Measurements from ENCODE around the gene CIAO3. TPM values are rescaled to one million over a fixed set of nuclear protein-coding genes. Genes with fewer than 3 reads are reported as not detected.

CIAO3 gene
- total and polyA plus RNA-seq, 10 of the 15 experiments (the other 5 are each of a cell fraction or from before 2014, with no cell fraction given), result 1.4 to 37.5 (median 30.8) TPM

DNA sequence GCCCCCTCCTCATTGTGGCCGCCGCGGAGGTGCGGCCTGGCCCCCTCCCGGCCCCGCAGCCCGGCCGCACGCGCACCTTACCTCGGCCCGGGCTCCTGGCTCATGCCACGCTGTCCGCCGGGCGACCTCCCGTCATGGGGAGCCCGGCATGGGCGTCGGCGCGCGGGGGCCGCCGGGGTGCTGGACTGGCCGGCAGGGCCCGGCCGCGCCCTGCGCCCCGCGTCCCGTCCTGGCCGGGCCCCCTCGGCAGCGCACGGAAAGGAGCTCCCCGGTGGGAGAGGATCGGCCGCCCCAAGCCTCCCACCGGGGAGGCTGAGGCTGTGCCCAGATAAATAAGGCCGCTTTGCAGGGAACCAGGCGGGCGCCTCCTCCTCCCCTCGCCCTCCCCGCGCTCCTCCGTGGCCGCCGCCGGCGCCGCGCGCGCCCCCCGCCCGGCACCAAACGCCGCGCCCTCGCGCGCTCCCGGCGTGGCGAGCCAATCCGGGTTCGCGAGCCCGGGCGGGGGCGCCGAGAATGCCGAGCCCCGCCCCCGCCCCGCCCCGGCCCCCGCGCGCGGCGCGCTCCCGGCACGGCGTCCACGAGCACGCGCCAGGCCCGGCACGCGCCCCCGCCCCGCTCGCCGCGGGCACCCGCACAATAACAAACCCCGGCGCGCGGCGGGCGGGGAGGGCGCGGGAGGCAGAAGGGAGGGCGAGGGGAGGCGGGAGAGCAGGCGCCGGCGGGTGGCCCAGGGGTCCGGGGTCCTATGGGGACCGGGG is 35.2 kb downstream of the CIAO3 start, which contains the start of gene FBXL16:
Gene FBXL16 (minus strand): TSS at position 371 of the 758 bp plus-strand sequence. CDS start 8,396 bp downstream, outside the sequence.
- Histone ChIP-seq H4K20me1 (ENCODE audit: control insufficient read depth, insufficient read depth) (no peaks in the 10 kb centered on the region), H3K9ac (ENCODE audit: control insufficient read depth, insufficient read depth, low read length) (no peak within 1 kb of the TSS), H3K79me2 (ENCODE audit: control insufficient read depth, insufficient read depth, low read length) (no peaks in the 10 kb centered on the region), H3K4me3 (no peak within 1 kb of the TSS), H2AFZ (ENCODE audit: control insufficient read depth, low read depth, low read length) (no peak within 1 kb of the TSS), H3K36me3 (ENCODE audit: control insufficient read depth in 2 of 2, insufficient read depth in 2 of 2, low read length in 1 of 2) (no peaks in the 10 kb centered on the region), H3K4me1 (ENCODE audit: control insufficient read depth, insufficient read depth, low read length) (no peaks in the 10 kb centered on the region), H3K27me3 (replicated peaks in 1 of 2; ENCODE audit: control insufficient read depth in 2 of 2, insufficient read depth in 2 of 2, low read length in 1 of 2) (peaks cover 0 to 11% of the 10 kb centered on the region in 2 experiments; a peak in 2 of 4 replicates), H3K27ac (ENCODE audit: control insufficient read depth, insufficient read depth) (no peak within 1 kb of the TSS), H3K4me2 (ENCODE audit: control insufficient read depth, insufficient read depth) (no peak within 1 kb of the TSS), H3K9me3 (replicated peaks; ENCODE audit: control insufficient read depth, insufficient read depth, low read length) (no peaks in the 10 kb centered on the region)
- ATAC-seq, result no peak
- FAIRE-seq, result no peak
- in situ Hi-C loops (cut with MboI) (no loop called here), intact Hi-C loops (cut with micrococcal nuclease; ENCODE audit: unreplicated experiment) (no loop called here)
- TF ChIP-seq ZNF384 (IDR thresholded peaks at IDR 0.05; ENCODE audit: borderline replicate concordance, low read depth, low read length) (no peak), NFIC (IDR thresholded peaks at IDR 0.05; ENCODE audit: low read depth, low read length) (no peak), SUPT20H (IDR thresholded peaks at IDR 0.05; ENCODE audit: borderline replicate concordance, control insufficient read depth, low read depth, low read length) (no peak), YY1 (IDR thresholded peaks at IDR 0.05; ENCODE audit: low read depth, low read length) (no peak), MEF2A (IDR thresholded peaks at IDR 0.05; ENCODE audit: insufficient read depth, low read depth, low read length) (no peak), BMI1 (IDR thresholded peaks at IDR 0.05; ENCODE audit: borderline replicate concordance) (no peak), HDAC2 (IDR thresholded peaks at IDR 0.05) (no peak), PAX5 (IDR thresholded peaks at IDR 0.05; ENCODE audit: borderline replicate concordance, low read depth, low read length) (no peak), RUNX3 (IDR thresholded peaks at IDR 0.05; ENCODE audit: low read length) (no peak), GABPA (IDR thresholded peaks at IDR 0.05; ENCODE audit: low read depth) (no peak), NFXL1 (IDR thresholded peaks at IDR 0.05; ENCODE audit: borderline replicate concordance) (no peak), ZNF622 (IDR thresholded peaks at IDR 0.05) (no peak), BCL11A (IDR thresholded peaks at IDR 0.05; ENCODE audit: low read depth, low read length) (no peak), POLR2AphosphoS5 (IDR thresholded peaks at IDR 0.05; ENCODE audit: low read length) (no peak), PML (IDR thresholded peaks at IDR 0.05; ENCODE audit: low read length) (no peak)
- TF ChIP-seq, protein P1, sequence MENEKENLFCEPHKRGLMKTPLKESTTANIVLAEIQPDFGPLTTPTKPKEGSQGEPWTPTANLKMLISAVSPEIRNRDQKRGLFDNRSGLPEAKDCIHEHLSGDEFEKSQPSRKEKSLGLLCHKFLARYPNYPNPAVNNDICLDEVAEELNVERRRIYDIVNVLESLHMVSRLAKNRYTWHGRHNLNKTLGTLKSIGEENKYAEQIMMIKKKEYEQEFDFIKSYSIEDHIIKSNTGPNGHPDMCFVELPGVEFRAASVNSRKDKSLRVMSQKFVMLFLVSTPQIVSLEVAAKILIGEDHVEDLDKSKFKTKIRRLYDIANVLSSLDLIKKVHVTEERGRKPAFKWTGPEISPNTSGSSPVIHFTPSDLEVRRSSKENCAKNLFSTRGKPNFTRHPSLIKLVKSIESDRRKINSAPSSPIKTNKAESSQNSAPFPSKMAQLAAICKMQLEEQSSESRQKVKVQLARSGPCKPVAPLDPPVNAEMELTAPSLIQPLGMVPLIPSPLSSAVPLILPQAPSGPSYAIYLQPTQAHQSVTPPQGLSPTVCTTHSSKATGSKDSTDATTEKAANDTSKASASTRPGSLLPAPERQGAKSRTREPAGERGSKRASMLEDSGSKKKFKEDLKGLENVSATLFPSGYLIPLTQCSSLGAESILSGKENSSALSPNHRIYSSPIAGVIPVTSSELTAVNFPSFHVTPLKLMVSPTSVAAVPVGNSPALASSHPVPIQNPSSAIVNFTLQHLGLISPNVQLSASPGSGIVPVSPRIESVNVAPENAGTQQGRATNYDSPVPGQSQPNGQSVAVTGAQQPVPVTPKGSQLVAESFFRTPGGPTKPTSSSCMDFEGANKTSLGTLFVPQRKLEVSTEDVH (IDR thresholded peaks at IDR 0.05; ENCODE audit: low read depth, partially characterized antibody), result no peak
- TF ChIP-seq, protein P2, sequence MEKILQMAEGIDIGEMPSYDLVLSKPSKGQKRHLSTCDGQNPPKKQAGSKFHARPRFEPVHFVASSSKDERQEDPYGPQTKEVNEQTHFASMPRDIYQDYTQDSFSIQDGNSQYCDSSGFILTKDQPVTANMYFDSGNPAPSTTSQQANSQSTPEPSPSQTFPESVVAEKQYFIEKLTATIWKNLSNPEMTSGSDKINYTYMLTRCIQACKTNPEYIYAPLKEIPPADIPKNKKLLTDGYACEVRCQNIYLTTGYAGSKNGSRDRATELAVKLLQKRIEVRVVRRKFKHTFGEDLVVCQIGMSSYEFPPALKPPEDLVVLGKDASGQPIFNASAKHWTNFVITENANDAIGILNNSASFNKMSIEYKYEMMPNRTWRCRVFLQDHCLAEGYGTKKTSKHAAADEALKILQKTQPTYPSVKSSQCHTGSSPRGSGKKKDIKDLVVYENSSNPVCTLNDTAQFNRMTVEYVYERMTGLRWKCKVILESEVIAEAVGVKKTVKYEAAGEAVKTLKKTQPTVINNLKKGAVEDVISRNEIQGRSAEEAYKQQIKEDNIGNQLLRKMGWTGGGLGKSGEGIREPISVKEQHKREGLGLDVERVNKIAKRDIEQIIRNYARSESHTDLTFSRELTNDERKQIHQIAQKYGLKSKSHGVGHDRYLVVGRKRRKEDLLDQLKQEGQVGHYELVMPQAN (conservative IDR thresholded peaks at IDR 0.05), result no peak
- RAD21 ChIA-PET (ENCODE audit: unreplicated experiment), result no interaction called here
- CTCF ChIA-PET, result no interaction called here
- SMC1A ChIA-PET (ENCODE audit: uncharacterized antibody, unreplicated experiment), result no interaction called here
- no TSS peak for BruUV-seq (replicated peaks)
- POLR2A ChIA-PET, result no interaction called here
- DNase-seq (ENCODE audit: low read depth, low spot score), result no peak
- 18% methylated on average over 33 of the region's 115 CpGs for WGBS (ENCODE audit: insufficient coverage, insufficient replicate concordance, low lambda C conversion rate, missing lambda C conversion rate)

All from GM12878 (cell line).